Measurements from ENCODE around the gene COL26A1.

The COL26A1 gene

DNA sequence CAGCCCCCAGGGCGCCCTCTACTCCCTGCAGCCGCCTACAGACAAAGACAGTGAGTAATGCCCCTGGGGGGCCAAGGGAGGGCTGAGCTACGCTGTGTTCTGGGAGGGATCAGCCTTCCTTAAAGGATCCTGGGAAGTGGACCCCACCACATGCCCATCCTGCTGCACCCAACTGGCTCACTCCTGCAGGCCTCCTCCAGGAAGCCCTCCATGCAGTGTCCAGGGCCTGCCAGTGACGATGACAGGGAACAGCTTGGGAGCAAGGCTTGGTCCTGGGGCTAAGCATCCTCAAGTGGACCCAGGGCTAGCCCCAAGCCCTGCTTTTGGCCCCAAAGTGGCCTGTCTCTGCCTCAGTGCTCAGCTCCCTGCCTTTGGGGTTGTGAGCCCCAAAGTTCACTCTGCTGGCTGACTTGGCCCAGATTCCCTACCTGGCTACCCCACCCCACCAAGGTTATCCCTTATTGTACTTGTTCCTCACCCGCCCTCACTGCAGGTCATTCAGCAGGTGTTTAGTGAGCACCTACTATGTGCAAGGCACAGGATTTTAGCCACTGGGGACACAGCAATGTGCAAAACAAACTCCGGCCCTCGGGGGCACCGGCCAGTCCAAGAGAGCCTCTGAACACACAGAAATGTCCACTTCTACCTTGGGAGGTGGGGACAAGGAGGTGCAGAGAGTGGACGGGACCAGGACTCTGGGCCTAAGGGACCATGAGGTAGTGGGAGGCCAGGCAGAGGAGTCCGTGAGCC, 182.9 kb downstream of the COL26A1 start:
- no peak for DNase-seq (ENCODE audit: low read depth, low spot score)
- no peak overlapping the region for H3K27ac ChIP-seq

DNA sequence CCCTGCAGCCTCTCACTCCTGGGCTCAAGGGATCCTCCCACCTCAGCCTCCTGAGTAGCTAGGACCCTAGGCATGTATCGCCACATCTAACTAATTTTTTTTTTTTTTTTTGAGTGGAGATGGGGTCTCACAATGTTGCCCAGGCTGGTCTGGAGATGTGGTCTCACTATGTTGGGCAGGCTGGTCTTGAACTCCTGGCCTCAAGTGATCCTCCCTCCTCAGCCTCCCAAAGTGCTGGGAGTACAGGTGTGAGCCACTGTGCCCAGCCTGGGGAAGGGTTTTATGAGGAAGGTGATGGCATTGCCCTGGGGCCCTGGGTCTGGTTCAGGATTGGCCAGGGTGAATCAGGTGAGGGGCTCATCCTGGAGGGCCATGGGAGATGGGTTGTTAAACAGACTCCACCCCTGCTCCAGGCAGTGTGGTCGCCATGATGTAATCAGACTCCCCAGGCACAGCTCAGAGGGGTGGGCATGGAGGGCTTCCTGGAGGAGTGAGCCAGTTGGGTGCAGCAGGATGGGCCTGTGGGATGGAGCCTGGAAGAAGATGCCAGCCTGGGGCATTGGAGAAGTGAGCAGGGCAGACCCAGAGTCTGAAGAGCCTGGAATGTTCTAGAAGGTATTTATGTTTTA, 183.7 kb downstream of the COL26A1 start:
- no peak overlapping the region for H3K27ac ChIP-seq

DNA sequence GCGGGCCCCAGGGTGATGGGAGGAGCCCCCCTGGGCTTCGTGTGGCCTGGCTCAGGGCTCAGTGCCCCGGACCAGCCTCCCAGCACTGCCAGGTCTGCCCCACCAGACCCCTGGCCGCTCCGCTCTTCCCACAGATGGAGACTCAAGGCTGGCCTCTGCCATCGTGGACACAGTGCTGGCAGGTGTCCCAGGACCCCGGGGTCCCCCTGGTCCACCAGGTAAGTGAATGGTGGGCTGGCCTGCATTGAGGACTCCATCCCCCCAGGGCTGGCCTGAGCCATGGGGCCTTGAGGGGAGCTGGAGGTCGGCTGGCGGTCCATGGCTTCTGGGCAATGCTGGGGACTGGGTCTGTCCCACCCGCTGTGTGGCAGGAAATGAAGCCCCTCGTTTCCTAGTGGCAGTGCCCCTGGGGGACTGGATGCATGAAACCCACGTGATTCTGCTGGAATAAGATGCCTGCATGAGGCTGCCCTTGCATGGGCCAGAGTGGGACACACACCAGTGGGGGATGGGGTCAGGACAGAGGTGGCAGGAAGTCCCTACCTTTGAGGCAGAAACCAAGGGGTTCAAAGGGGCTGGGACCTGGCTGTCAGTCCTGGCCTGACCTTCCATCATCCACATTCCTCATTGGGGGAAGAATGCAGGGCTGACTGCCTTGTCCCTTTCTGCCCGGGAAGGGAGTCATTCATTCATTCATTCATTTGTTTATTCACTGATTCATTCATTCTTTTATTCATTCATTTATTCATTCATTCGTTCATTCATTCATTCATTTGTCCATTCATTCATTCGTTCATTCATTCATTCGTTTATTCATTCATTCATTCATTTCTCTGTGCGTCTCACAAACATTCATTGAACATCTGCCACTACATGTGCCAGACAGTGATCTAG, 184.6 kb downstream of the COL26A1 start:
- H3K27ac ChIP-seq = no peak overlapping the region
- no peak for DNase-seq (ENCODE audit: low read depth, low spot score)

More for the DNA sequence above, 183.7 kb downstream of the COL26A1 start:
- no peak for DNase-seq (ENCODE audit: low read depth, low spot score)

DNA sequence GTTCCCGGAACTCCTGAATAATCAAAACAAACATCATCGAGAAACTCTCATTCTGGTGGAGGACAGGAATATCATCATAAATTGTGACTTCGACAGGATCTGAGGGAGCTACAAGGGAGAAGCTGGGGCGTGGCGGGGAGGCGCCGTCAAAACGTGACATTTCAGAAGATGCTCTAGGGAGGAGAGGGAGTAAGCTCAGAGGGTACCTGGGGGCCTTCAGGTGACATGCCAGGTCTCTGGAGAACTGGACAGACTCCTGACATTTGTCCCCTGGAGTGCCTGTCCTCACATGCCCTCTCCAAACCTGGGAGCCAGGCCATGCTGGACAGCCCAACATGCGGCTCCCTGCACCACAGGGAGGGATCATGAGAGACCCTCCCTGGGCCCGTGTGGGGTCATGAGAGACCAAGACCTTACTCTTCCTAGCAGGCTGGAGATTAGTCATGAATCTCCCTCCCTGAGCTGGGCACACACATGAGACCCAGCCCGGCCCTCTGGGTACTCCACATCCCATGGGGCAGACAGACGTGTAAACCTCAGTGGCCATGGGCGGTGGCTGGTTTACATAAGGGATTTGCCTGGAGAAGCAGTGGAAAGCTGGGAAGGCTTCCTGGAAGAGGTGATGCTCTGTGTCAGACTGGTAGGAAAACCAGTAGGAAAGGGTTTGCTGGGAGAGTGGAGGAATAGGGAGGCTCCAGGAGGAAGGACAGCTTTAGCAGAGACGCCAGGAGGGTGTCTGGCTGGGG, 185.4 kb downstream of the COL26A1 start:
- no peak overlapping the region for H3K27ac ChIP-seq
- DNase-seq (ENCODE audit: low read depth, low spot score) = no peak

DNA sequence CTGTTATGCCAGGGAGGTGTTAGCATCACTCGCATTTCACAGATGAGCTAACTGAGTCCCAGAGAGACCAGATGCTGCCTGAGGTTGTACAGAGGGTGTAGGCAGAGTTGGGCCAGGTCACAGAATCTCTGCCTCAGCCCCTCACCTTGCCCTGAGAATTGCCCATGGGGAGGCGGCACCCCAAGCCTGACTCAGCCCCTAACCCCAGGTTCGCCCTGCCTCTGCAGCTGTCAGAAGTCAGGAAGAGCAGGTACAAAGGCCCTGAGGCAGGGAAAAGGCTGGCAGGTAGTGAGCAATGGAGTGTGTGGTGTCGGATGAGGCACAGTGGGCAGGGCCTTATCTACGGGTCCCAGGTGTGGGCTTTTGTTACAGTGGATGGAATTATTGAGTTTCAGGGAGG, 187.1 kb downstream of the COL26A1 start:
- DNase-seq (ENCODE audit: low read depth, low spot score) = no peak
- no peak overlapping the region for H3K27ac ChIP-seq

DNA sequence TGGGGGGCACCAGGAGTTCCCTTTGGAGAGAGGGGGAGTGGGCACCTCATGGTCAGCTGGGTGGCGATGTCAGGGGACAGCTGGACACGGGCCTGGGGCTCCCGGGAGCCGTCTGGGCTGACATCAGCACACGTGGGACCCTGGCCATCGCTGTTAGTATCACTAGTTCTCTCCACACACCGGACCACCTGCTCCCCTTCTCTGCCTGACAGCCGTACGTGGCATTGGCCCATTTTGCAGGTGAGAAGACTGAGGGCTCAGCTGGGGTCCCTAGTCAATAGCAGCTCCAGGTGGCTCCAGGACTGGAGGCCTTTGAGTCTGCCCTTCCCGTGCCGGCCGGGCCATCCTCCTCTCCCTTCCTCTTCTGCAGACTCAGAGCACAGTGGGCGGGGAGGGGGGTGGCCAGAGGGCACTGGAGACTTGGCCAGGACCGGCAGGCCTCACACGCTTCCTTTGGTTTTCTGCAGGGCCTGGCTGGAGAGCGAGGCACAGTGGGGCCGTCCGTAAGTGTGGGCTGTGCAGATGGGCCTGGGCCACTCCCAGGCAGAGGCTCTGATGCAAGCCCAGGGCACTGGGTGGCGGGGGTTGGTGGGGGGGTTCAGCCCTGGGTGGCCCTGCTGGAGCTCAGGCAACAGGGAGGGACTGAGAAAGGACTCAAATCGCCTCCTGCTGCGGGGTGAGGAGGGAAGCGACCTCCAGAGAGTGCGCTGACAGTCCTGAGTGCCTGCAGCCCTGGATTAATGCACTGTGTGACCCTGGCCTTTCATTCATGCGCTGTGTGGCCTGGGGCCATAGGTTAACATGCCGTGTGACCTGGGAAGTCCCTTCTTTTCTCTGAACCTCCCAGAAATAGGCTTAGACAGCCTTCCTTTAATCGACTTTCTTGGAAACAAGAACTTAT, 188.2 kb downstream of the COL26A1 start:
- DNase-seq (ENCODE audit: low read depth, low spot score) = no peak
- no peak overlapping the region for H3K27ac ChIP-seq

DNA sequence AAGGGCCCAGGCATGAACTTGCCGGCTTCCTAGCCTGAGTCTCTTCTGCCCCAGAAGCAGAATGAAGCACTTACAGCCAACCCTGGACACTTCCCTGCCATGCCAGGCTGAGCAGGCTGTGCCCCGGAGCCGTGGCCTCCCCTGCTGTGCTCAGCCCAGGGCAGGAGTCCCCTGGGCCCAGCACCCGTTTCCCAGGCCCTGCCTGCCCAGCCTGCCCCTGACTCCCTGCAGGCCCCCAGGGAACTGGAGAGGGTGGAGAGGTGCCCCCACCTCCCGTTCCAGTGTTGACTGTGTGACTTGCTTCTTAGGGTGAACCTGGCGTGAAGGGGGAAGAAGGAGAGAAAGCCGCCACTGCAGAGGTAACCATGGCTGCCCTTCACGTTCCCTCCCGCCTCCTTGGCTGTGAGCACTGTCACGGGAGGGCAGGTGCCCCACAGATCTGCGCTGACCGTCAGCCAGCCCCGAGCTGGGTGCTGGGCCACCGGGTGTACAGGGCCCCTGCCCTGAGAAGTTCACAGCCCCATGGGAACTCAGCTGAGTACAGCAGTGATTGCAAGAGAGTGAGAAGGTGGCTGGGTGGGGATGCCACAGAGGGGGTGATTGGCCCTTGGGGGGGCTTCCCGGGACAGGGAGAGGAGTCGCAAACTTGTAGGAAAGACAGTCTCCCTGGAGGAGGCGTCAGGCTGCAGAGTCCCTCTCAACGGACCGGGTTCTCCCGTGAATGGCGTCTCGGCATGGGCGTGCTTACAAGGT, 190.5 kb downstream of the COL26A1 start:
- DNase-seq (ENCODE audit: low read depth, low spot score) = no peak
- no peak overlapping the region for H3K27ac ChIP-seq

DNA sequence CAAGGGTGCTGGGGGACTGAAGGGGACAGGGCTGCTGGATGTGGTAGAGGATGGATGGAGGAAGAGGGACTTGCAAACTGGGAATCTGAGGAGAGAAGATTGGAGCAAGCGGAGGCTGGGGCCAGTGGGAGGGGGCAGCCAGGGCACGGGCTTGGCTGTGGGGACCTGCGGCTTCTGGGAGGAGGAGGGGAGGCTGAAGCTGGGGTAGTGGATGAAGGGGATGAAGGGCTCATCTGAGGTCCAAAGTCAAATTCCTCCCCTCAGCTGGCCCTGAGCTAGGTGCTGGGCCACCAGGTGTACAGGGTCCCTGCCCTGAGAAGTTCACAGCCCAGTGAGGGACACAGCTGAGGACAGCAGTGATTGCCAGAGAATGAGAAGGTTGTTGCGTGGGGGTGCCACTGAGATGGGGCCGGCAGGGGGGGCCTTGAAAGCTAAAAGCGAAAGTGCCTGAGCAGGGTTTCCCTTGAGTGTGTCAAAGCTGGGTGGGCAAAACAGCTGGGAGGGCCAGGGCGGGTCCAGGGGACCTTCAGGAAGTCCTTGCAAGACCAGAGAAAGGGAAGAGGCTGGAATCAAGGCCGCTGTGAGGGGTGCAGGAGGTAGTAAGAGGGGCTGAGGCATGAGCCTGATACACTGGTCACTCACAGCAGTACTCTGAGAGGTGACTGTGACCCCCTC, 191.2 kb downstream of the COL26A1 start:
- H3K27ac ChIP-seq = no peak overlapping the region
- no peak for DNase-seq (ENCODE audit: low read depth, low spot score)

DNA sequence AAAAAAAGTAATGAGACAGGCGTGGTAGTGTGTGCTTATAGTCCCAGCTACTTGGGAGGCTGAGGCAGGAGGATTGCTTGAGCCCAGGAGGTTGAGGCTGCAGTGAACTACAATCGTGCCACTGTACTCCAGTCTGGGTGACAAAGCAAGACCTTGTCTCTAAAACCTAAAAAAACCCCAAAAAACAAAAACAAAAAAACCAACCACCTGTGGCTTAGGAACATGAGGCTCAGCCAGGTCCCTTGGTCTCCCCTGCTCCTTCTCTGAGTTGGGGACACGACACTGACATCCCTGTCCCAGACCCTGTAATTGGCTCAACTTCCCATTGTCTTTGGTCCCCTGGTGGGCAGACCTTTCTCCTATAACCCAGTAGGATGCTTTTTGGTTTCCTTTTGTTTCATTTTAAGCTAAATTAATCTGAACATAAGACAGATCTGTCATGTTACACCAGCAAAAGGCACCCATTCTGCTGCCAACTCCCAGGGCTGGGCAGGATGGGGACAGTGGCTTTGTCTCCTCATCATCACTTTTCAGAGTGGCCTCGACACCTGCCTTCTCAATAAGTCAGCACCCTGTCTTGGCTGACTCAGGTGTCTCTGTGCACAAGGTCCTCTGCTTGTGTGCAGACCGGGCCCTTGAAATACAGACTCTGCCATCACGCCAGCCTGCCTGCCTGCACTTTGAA, 192.1 kb downstream of the COL26A1 start:
- no peak for DNase-seq (ENCODE audit: low read depth, low spot score)
- no peak overlapping the region for H3K27ac ChIP-seq

DNA sequence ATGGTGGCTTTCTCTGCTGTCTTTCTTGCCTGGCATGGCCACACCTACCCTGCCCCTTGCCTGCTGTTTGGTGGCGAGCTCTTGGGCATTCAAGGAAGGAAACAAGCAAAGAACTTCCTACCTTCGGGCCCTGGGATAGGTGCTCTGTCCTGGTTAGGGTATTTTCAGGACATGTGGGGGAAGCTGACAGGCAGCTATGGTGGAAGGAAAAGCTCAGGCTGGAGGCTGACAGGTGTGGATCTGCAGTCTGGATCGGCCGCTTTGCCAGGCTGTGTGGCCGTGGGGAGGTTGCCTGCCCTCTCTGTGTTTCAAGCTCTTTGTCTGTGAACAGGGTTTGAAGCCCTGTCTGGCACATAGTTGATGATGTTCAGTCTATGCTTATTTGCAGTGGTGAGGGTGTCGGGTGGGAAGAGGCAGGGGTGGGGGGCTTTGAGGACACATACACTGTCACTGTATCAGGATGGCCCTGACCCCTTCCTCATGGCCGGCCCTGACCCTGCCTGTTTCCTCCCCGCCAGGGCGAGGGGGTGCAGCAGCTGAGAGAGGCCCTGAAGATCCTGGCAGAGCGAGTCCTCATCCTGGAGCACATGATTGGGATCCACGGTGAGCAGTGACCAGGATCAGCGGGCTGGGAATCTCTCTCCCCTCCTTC, 192.7 kb downstream of the COL26A1 start:
- no peak overlapping the region for H3K27ac ChIP-seq
- no peak for DNase-seq (ENCODE audit: low read depth, low spot score)

DNA sequence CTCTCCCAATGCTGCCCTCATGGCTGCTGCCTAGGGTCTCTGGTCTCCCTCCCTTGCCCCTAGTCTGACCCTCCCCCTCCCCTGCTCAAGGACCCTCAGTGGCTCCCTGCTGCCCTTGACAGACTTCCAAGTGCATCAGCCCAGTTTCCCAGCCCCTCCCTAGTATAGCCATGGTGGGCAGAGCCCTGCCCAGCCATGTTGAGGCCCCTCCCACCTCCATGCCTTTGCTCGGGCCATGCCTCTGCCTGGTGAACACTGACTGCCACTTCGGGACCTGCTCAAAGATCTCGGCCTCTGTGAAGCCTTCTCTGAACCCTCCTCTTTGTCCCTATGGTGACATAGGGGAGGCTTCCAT, 193.2 kb downstream of the COL26A1 start:
- DNase-seq (ENCODE audit: low read depth, low spot score) = no peak
- H3K27ac ChIP-seq = no peak overlapping the region

DNA sequence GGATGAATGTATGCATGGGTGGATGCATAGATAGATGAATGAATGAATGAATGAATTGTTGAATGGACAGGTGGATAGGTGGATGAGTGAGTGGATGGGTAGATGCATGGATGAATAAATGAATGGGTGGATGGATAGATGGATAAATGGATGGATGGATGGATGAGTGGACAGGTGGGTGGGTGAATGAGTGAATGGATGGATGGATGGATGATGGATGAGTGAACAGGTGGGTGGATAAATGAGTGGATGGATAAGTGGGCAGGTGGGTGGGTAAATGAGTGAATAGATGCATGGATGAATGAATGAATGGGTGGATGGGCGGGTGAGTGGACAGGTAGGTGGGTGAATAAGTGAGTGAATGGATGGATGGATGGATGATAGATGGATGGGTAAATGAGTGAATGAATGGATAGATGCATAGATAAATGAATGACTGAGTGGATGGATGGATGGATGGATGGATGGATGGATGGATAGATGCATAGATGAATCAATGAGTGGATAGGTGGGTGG, 193.8 kb downstream of the COL26A1 start:
- no peak for DNase-seq (ENCODE audit: low read depth, low spot score)
- no peak overlapping the region for H3K27ac ChIP-seq

DNA sequence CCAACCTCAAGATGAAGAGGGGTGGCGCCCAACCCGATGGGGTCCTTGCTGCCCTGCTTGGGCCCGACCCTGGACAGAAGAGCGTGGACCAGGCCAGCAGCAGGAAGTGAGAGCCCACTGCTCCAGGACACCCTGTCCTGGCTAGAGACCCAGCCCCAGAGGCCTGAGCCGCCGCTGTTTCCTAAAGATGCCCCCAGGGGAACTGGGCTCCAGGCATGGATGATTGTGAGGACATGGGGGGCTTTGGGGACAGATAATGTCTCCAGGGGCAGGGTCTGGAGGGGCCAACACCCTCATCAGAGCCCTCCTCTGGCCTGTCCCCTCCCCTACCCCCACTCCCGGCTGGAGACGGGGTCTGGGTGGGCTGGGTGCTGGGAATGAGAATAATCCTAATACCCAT, 194.7 kb downstream of the COL26A1 start:
- H3K27ac ChIP-seq = no peak overlapping the region
- no peak for DNase-seq (ENCODE audit: low read depth, low spot score)

DNA sequence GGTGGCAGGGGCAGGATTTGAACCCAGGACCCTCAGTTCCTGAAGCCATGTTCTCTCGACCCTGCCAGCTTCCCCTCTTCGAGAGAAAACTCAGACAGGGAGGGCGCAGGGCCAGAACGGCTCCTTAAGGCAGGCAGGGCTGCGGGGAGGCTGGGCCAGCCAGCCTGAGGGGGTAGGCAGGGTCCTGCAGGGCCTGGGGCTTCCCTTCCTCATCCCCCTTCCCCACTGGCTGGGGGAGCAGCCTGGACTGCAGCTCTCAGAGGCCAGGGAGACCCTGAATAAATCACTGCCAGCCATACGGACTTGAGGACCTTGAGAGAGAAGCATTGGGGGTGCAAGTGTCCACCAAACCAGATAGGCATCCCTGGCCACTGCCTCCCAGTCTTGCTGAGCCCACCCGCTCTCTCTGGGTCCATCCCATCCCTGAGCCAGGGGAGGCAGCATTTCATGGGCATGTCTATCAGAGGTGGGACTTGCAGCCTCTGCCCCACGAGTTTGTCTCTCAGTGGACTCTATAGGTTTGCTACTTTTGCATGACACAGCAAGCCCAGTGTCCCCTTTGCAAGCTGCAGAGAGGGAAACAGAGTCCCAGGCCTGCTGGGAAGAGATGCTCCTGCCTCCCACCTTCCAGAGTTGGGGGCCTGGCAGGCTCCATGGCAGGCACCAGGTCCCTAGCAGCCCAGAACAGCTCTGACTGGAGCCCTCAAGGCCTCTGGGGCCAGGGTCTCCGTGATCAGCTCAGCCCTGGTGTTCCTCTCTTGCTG, 195.5 kb downstream of the COL26A1 start:
- no peak overlapping the region for H3K27ac ChIP-seq

DNA sequence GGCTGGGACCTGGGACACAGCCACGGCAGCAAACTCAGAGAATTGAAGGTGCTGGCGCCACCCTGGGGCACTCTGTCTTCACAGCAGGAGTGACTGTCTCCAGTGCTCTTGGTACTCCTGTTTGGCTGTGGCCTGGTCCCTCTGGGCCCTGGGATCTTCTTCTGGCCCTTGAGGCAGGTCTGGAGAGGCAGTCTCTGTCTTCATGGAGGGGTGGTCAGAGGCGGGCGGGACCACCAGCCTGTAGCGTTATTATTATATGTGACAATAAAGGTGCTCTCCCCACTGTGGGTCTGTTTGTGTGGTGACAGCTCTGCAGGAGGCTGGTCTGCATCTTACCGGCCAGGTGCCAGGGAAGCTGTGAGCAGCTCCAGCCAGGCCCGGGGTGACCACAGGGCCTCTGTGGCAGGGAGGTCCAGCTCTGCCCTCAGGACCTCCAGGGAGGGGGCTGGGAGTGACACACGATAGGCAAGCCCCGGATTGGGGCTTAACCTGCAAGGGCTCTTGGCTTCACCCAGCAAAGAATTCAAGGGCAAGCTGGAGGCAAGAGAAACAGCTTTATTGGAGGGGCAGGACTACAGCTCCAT, 196.2 kb downstream of the COL26A1 start:
- no peak overlapping the region for H3K27ac ChIP-seq

More for the DNA sequence above, 195.5 kb downstream of the COL26A1 start:
- DNase-seq (ENCODE audit: low read depth, low spot score) = no peak

DNA sequence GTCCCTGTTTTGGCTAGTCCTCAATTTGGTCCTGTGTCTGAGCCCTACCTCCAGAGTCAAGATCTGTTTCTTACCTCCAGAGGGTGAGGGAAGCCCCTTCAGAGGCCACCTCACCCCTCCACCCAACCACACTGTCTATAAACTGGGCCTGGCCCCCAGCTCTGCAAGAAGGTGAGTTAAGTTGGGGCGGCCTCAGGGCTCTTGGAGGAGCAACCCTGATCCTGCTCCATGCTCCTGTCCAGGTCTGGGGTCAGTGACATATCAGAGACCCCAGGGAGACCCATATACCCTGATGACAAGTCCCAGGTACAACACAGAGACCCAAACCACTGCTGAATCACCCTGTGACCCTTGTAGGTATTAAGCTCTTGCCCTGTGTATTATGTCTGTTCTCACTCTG, 196.9 kb downstream of the COL26A1 start:
- no peak for DNase-seq (ENCODE audit: low read depth, low spot score)
- no peak overlapping the region for H3K27ac ChIP-seq

More for the DNA sequence above, 196.2 kb downstream of the COL26A1 start:
- DNase-seq (ENCODE audit: low read depth, low spot score) = no peak

Data from epithelial cell of prostate (primary cell).